HG02840 (cell line): ENCODE measurements around the gene VSTM4.

Experiments
- ATAC-seq: cut with Tn5 transposase; IDR thresholded peaks from one replicate; pipeline ENCODE4 v1.9.1; 2021; ENCODE audit warnings: mild to moderate bottlenecking, moderate library complexity, moderate number of reproducible peaks; ENCODE audit not compliant: unreplicated experiment, low FRiP score

Gene VSTM4

DNA sequence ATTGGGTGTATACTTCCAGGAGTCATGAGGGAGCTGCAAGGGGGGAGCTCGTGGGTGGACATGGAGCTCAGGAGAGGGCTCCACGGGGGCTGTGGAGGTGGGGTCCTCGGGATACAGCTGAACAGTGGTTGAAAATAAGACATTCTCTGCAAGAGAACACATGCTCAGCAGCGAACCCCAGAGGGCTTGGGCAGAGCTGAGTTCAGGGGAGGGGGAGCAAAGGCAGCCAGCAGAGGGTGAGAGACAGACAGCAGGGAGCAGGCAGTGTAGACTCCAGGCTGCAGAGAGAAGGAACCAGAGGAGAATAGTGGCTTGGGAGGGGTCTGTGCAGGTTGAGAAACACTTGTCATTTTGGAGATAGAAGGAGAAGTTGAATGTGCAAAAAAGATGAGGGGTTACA lies 102.7 kb downstream of the VSTM4 start:
- ATAC-seq, result no peak

DNA sequence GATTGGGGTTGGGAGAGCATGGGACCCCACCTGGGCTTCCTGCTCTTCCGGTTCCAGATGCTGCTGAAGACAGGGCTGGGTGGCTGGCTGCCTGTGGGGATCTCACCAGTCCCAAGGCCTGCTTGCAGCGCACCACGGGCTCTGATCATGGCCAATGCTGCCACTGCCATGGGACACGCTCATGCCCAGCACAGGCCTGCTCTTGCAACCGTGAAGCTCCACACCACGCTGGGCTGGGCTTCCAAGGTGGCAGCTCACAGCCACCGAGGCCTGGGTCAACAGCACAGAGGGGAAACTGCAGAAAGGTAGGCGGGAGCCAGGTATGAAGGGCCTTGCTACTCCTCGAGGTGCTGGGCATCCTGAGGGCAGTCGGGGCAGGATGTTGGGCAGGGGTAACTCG lies 103.6 kb downstream of the VSTM4 start:
- no peak for ATAC-seq

DNA sequence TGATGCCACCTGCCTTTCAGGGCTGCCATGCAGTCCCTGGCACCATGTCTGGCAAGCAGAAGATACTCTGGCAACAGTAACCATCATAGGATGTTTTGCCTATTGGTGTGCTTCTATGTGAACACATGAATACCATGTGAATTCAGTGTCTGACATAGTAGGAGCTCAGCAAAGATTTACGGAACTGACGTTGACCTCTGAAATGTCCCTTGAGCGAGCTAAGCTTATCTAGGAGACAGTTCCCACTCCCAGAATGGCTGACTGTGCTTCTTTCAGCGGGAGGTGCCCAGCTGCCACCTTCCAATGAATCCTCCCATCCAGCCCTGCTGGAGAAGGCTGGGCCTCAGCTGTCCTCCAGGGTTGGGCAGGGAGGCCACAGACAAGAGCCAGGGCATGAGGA lies 104.5 kb downstream of the VSTM4 start:
- no peak for ATAC-seq

DNA sequence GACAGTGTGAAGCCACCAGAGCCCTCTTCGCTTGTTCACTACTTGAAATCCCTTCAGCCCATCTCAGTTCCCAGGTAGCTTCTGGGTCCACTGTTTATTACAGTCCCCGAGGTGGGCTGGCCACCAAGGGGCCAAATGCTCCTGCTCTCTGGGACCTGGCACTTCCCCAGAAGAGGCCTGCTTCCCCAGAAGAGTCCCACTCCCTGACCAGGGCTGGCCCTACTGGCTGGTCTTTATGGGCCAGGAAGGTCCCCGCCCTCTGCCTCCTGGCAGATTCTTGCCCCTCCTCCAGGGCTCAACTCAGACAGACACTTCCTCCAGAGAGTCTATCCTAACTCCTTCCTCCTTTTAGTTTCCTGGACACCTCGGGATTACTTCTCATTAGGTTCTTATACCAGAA lies 105.0 kb downstream of the VSTM4 start:
- ATAC-seq, result no peak

DNA sequence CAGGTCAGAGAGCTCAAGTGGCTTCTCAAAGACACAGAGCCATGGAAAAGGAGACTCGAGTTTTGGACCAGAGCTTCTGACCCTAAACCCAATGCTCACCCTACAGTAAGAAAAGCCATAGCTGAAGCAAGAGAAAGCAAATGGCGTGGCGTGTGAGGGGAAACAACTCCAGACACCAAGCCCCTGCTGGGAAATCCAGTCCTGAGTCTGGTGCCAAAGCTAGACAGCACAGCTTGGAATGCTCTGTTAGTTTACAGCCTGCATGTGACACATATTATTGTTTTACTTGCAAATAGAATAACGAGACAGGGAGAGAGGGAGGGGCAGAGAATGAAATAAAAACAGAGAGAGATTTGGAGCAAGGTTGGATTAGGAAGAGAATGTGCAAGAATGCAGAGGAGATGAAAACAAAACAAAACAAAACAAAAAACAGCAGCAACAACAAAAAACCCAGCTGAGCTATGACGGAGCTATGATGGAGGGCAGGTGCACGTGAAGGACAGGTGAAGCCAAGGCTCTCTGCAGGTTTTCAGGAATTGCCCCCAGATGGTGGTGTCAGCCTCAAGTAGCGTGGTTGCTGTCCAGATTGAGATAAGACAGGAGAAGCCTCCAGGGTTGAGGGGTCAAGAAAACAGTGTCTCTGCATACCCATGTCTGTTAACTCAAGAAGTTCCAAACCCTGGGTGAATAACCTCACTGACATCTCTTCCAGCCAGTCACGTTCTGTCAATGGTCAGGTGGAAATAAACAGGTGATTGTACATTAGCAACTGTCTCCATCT lies 105.9 kb downstream of the VSTM4 start:
- no peak for ATAC-seq

DNA sequence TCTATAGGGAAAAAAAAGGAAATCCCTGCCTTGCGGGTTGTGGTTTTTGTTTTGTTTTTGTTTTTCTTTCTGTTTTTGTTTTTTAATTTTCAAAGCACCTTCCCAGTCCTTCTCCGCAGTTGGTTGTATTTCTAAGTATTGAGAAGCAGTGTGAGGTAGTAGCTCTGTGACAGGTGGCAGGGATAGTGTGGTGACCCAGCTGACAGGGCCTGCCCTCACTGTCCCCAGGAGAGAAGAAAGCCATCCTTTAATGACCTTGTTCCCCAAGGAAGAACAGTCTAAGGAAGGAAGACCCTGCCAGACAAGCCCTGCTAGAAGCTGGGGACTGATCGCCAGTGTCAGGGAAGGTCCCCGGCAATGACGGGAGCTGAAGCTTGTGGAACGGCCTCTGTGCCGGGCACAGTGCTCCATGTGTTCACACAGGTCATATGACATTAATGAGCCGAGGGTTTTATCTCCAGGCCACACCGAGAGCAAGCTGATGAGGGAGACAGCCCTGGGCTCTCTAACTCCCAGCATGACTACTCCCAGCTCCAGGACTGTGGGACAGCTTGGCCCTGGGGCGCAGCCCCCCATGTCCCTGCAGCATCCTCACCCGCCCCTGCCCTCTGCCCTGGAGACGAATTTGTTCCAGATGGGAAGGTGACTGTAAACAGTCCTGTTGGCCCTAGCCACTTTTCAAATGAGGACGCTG lies 106.7 kb downstream of the VSTM4 start:
- ATAC-seq, result no peak

DNA sequence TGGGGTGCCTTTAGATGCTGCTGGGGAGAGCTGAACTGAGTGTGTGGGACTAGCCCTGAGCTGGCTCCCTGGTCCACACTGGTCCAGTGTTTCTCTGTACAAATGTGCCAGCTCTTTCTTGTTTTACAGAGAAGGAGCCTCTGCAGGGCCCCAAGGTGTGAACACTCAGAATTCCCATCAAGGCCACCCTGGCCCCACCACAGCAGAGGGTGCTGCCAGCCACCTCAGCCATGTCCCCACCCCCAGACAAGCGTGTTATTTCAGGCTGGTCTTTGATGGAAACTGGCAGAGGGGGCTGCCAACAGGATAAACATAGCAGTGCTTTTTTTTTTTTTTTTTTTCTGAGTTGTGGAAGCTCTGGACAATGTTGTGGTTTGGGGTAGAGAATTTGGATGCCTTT lies 107.2 kb downstream of the VSTM4 start:
- no peak for ATAC-seq

DNA sequence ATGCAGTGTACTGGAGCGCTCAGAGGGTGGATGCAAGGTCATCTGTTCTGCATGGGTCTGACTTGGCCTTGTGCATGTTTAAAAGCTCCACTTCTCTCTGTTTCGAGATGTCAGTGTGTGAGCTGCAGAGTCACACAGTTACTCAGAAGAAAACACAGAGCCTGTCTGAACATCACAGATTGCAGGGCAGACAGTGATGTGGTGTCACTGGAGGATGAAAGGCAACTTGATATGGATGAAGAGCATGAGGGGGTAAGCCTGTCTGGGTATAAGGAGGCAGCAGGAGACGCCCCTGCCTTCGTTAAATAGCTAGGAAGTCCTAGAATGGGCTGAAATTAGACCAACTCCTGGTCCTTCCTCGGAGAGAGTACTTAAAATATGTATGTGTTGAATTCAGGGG lies 108.2 kb downstream of the VSTM4 start:
- ATAC-seq, result no peak

DNA sequence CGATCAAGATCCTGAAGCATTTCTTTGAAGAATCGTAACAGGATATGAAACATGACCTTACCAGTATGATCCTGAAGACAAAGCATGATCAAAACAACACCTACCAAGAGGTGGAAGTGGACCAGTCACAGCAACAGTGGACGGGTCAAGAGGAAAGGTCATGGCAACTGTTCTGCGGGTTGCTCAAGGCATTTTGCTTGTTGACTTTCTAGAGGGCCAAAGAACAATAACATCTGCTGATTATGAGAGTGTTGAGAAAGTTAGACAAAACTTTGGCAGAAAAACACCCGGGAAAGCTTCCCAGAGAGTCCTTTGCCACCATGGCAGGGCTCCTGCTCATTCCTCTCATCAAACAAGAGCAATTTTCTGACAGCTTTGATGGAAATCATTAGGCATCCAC lies 110.1 kb downstream of the VSTM4 start:
- no peak for ATAC-seq

DNA sequence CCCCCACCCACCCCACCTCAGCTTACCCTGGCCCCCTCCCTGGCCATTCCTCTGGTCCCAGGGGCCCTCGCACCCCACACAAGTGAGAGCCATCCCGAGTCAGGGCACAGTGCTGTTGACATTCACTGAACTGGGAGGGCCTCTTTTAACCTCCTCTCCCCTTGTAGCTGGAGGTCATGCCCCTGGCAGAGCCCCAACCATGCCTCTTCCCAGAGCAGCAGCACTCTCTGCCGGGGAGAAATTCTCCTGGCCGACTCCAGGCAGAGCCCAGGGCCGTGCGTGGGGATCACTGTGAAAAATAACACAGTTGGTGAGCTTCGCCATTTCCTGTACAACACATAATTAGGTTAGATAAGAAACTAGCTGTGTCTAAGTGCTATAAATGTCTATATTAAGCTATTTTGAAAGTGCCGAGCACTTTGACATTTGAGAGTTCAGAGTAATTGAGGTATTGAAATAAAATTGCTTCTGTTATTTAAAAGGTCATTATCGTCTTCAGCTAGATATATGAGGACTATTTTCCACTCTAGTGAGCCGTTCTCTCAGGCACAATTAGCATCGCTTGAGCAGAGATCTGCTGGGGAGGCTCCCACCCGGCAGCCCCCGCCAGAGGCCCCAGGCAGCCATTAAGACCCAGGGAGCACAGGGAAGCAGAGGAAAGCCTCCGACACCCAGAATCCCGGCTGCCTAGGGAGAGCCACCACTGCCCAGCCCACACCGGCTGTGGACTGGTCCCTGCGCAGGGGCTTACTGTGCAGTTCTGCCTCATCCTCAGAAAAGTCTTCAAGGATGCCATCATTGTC lies 113.3 kb downstream of the VSTM4 start:
- ATAC-seq, result no peak

DNA sequence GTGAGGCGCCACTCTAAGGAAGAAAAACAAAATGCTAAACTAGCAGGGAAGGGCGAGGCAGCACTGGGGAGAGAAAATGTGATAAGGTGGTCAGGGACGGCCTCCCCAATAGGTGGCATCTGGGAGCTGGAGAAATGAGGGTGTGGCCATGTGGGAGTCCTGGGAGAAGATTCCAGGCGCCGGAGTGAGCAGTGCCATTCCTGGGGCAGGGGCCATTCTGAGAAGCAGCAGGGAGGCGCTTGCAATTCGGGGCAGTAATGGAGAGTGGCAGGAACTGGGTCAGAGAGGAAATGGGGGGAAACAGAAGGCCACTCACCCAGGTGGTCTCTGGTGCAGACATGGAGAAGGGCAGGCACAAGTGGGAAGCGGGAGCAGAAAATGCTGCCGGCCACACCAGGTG lies 113.9 kb downstream of the VSTM4 start:
- ATAC-seq, result no peak

DNA sequence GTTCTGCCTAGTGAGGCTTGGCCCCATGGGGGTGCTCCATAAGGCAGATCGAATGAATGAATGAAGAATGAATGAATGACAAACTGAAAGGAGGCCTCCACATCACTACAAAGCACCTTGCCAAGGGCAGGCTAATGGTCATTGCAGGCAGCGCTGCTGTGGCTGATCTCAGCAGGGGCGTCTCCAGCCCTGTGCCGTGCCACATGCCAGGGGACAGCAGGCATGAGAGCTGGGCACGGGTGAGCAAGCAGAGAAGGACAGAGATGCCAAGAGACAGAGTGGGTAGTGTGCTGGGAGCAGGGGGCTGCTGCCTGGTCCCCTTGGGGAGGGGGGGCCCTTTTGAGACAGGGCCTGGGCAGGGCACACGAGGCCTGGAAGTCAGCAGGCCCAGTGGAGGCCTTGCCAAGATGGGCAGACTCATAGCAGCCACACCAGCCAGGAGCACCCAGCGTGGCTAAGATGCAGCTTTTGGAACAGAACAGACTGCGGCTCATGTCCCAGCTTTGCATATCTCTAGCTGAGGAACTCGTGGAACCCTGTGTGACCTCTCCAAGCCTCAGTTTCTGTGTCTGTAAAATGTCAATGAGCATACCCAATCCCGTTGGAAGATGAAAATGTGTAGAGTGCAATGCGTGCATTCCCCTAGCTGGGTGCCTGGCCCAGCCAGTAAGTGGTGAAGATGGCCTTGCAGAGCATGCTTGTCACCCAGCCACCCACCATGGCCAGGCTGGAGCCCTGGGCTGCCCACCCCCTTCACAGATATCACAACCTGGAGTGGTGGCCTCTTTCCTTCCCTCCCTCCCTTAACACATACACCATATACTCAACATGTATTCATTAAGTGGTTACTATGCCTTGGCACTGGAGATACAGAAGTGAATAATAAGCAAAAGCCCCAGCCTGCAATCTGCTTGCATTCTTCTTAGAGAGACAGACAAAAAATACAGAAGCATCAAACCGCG lies 114.6 kb downstream of the VSTM4 start:
- ATAC-seq, result no peak

DNA sequence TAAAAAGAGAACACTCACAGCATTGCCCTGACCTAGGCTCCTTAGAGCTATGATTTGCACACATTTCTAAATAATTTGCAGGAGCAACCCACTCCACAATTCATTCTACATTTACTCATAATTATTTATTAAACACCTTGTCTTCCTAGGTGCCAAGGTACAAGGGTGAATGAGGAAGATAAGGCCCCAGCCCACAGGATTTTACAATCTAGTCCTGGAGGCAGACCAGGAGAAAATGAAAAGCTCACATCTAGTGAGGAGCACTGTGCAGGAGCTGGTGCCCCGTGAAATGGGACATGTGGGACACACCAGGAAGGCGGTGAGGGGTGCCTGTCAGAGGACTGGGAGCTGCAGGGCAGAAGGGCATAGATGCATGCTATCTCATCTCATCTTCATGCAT lies 116.0 kb downstream of the VSTM4 start:
- no peak for ATAC-seq

DNA sequence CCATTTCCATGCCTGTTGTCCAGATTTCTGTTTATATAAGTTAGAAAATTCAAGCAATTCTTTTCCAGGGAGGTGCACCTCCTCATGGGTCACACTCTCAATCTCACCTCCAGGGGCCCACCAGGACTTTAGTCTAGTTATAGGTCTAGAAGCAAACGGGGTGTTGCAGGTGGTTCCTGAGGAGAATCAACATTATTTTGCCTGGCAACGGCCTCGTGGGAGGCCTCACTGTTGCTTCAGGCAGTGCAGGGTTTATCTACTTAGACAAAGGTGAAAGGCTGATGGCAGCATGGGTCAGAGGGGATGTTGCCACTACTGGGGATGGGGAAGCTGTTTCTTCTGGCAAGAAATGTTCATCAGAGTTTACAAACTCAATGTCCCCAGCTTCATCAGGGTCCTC lies 119.0 kb downstream of the VSTM4 start:
- ATAC-seq, result no peak

DNA sequence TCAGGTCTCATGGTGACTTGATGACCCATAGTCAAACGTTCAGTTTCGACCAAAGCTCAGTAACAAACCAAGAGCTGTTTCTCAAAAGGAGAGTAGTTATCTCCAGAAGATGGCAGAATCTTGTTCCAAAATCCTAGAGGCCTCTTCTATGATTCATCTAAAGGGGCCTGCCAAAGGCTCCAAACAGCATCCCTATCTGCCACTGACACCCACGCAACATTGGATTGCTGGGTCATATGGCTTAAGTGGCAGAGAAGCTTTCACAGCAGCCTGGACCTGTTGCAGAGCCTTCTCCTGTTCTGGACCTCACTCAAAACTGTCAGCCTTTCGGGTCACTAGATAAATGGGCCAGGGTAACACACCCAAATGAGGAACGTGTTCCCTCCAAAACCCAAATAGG lies 121.7 kb downstream of the VSTM4 start:
- ATAC-seq, result no peak

DNA sequence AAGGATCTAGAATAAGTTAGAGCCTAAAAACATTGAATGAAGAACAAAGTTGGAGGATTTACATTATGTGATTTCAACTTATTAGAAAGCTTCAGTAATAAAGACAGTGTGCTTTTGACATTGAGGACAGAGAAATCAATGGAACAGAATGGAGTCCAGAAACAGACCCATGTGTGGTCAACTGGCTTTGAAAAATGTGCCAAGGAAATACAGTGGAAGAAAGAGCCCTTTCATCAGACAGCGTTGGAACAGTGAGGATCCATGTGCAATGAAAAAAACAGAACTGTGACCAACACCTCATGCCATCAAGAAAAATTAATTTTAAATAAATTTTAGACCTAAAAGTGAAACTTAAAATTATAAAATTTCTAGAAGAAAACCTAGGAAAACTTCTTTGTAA lies 125.1 kb downstream of the VSTM4 start:
- ATAC-seq, result no peak

DNA sequence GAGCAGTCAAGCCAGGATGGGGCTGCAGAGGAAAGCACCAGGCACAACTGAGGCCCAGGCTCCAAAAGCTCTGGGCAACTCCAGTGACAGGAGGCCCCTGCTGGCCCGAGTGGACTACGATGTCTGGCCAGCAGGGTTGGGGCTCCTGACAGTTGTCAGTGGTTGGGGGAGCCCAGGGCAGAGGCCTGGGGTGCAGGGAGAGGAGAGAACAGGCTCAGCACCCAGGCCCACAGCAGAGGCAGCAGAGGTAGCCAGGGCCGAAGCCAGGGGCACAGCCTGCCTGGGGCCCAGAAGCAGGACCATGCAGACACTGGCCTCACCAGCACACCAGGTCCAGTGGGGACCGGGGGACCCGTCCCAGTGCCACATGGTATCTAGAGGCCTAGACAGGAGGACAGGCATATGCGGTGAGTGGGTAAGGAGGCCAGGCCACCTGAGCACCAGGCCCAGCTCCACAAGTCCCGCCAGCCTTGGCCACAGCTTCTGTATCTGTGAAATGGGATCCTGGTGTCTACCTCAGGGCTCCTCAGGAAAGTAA lies 129.6 kb downstream of the VSTM4 start:
- no peak for ATAC-seq

DNA sequence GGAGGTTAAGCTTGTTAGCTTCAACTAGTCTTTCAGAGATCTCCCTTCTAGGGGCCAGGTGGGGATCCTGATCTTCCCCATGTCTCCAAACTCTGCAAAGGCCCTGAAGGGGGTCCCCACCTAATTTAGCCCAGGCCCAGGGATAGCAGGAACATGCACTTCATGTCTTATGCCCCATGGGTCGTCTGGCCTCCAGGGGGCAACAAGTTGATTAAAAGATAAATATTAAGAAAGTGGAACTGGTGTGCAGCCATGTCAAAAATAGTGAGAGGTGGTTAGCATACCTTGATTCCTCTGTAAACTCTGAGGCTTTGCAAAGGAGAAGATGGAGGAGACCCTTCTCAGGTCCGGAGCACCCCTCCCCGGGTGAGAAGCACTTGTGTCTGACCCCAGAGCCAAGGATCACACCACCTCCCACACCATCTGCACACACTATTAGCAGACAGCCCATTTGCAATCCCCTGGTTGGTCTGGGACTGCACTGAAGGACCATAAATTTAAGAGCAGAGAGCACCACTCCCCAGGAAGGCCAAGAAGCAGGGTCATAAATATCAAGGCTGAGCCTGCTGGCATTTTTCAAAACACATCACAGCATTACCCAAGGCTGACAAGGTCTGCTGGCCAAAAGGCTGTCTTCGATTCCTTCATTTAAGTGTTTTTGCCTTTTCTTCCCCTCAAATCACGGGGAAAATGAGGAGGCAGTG lies 131.5 kb downstream of the VSTM4 start:
- no peak for ATAC-seq

DNA sequence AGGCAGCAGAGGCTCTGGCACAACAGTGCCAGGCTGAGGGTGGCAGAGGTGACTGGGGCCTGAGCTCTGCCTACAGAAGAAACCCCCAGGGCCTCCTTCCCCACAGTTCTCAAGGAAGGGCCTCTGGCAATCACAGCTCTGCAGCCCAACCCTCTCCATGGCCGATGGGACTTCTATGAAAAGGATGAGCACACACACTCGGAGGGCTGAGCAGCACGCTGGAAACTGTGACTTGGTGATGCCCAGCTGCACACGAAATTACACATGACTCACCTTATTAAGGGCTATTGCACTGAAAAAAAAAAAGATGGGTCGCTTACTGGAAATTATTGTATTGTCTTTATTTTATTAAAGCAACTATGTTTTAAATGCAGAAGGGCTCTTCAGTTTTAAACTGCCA lies 132.7 kb downstream of the VSTM4 start:
- no peak for ATAC-seq
